Spinal cord (tissue), 10 donors: ENCODE measurements around the gene PPM1F. TPM values are rescaled to one million over a fixed set of nuclear protein-coding genes. Genes with fewer than 3 reads are reported as not detected.
"Not testable (repeated sequence)": the region's sequence is repeated elsewhere in the genome, so short reads cannot be mapped to it uniquely, and the experiment has no call there.

ENCODE experiments used
- DNase-seq, 6 donors: peaks; one replicate each; pipeline versions ENCODE4 v3.0.0 to v3.0.0-alpha.2; 2013 to 2015; ENCODE audit warnings: low spot score in 6 of 6, low read depth in 4 of 6
- H3K27ac ChIP-seq: one replicate; pipeline ENCODE4 v1.5.1; 2013; ENCODE audit warnings: low read depth, low read length, control low read depth
- H3K27me3 ChIP-seq: one replicate; pipeline ENCODE4 v1.6.1; 2013; ENCODE audit warnings: low read length; ENCODE audit not compliant: control insufficient read depth, insufficient read depth
- H3K36me3 ChIP-seq: one replicate; pipeline ENCODE4 v1.6.1; 2013; ENCODE audit warnings: low read length; ENCODE audit not compliant: control insufficient read depth, insufficient read depth
- H3K4me1 ChIP-seq: one replicate; pipeline ENCODE4 v1.6.1; 2013; ENCODE audit warnings: low read length; ENCODE audit not compliant: control insufficient read depth, insufficient read depth
- H3K4me3 ChIP-seq: one replicate; pipeline ENCODE4 v1.5.1; 2013; ENCODE audit warnings: low read depth, low read length, control low read depth
- H3K9me3 ChIP-seq: one replicate; pipeline ENCODE4 v1.6.1; 2013; ENCODE audit warnings: low read length; ENCODE audit not compliant: control insufficient read depth, insufficient read depth
- WGBS: methylation state at CpG from one replicate; pipeline ENCODE4 v1.1.5; 2013; ENCODE audit warnings: missing lambda C conversion rate; ENCODE audit not compliant: insufficient coverage; 5-methylcytosine and 5-hydroxymethylcytosine counted together
- polyA plus RNA-seq, 2 donors: library from polyadenylated mRNA; unstranded; fragments of 120-200 nt; gene quantifications; one replicate each; pipeline ENCODE4 v1.2.1, GENCODE V29; 2013; ENCODE audit not compliant: insufficient read length in 2 of 2
- total RNA-seq, 2 donors: library from RNA; depleted of rRNA in 1 of 2; stranded (reverse); fragments of 120-200 nt in 1 of 2; fragments of >200 nt in 1 of 2; gene quantifications; one replicate each; pipeline versions ENCODE4 v1.2.3 to v1.2.4, GENCODE V29; 2013 to 2014
- donor health status: healthy.

PPM1F gene
- total and polyA plus RNA-seq, 4 donors, result 22.6 to 34.9 (median 30.3) TPM

DNA sequence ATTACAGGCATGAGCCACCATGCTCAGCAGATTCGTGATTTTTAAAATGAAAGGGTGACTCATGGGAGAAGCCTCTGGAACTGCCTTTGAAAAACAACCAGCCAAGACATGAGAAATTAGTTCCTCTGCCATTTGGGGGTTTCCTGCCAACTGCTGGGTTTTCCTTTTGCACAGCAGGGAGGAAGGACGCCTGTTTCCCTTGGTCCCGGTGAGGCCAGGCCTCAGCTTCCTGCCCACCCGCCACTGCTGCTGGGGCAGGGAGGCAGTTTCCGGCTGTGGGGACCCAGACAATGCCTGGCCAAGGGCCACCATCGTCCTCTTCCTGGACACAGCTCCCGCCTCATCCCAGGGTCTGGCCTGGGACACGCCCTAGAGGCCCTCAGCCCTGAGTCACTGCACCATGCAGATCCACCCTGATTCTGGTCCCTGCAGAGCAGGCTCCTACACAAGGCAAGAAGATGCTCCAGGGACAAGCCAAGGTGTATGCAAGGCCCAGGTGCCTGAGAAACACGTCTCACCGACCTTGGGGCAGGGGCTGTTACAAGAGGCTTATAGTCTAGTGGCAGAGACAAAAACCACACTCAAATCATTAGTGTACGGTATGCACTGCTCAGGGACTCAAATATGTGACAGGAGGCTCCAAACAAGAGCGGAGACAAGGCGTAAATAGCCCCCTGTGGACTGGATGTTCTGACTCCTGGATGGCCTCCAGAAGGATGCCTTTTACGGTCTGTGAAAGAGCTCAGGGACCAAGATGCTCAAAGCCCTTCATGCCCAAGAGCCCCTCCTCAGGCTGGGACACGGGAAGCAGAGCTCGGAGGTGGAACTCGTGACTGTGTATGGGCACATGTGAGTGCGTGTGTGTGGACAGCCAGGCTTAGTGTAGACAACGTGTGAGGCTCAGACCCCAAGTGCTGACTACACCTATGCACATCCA, 10.0 kb downstream of the PPM1F start:
- Histone ChIP-seq H3K4me3 (no peak overlapping the region), H3K9me3 (no peaks in the 10 kb centered on the region), H3K4me1 (peaks cover 85% of the 10 kb centered on the region), H3K27ac (peak overlapping the region; percentile 35), H3K36me3 (peaks cover 83% of the 10 kb centered on the region), H3K27me3 (no peaks in the 10 kb centered on the region)
- WGBS, result 60% methylated on average over 13 of the region's 19 CpGs
- peak in 1 of 6 donors; percentile 30 for DNase-seq

DNA sequence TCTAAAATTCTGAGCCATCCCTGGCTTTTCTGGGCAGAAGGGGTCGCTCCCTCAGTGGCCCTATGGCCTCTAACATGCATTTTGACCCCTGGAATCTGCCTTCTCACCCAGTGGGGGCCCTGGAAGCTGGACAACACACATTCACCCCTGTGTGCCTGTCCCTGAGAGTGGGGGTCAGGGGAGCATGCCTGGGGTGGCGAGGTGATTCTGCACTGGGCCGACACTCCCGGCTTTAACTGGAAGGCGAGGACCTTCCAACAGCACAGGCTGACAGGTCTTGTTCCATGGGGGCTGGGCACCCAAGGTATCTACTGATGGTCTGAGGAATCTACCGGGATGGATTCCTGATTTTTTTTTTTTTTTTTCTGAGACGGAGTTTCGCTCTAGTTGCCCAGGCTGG, 10.7 kb downstream of the PPM1F start:
- Histone ChIP-seq H3K4me3 (no peak overlapping the region), H3K9me3 (no peaks in the 10 kb centered on the region), H3K4me1 (peaks cover 85% of the 10 kb centered on the region), H3K27me3 (no peaks in the 10 kb centered on the region), H3K27ac (no peak overlapping the region), H3K36me3 (peaks cover 86% of the 10 kb centered on the region)
- DNase-seq, result no peak
- 91% methylated on average over 7 of the region's 8 CpGs for WGBS

DNA sequence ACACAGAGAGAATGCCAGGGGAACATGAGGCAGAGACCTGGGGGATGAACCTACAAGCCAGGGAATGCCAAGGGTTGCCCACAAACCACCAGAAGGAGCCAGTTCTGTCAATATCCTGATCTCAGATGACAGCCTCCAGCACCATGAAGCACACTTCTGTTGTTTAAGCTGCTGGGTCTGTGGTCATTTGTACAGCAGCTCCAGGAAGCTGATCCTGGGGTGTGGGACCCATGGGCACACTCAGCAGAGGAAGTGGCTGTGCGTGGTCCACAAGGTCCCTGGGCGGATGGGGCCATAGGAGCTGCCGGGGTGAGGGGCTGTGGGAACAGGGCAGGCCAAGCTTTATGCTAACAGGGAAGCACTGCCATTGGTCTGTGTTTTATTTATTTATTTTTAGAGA, 12.1 kb downstream of the PPM1F start:
- peaks cover 80% of the 10 kb centered on the region for H3K4me1 ChIP-seq
- no peaks in the 10 kb centered on the region for H3K27me3 ChIP-seq
- no peak overlapping the region for H3K4me3 ChIP-seq
- peaks cover 79% of the 10 kb centered on the region for H3K36me3 ChIP-seq
- DNase-seq, result no peak
- H3K27ac ChIP-seq, result no peak overlapping the region
- 94% methylated on average over 2 of the region's 3 CpGs for WGBS
- no peaks in the 10 kb centered on the region for H3K9me3 ChIP-seq

DNA sequence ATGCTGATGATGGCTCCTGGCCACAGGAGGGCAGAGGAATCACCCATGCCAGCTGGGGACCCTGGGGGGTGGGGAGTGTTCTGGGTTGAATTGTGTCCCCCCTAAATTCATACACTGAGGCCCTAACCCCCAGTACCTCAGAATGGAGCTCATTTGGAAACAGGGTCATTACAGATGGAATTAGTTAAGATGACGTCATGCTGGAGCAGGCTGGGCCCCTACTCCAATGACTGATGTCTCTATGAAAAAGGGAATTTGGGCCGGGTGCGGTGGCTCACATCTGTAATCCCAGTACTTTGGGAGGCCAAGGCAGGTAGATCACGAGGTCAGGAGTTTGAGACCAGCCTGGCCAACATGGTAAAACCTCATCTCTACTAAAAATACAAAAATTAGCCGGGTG, 12.7 kb downstream of the PPM1F start:
- DNase-seq, H3K4me3 ChIP-seq, H3K9me3 ChIP-seq, H3K27me3 ChIP-seq: not testable (repeated sequence)
- Histone ChIP-seq H3K4me1 (peaks cover 79% of the 10 kb centered on the region), H3K36me3 (peaks cover 73% of the 10 kb centered on the region), H3K27ac (peak overlapping the region; percentile 99)
- WGBS, result 71% methylated on average over 1 of the region's 5 CpGs

DNA sequence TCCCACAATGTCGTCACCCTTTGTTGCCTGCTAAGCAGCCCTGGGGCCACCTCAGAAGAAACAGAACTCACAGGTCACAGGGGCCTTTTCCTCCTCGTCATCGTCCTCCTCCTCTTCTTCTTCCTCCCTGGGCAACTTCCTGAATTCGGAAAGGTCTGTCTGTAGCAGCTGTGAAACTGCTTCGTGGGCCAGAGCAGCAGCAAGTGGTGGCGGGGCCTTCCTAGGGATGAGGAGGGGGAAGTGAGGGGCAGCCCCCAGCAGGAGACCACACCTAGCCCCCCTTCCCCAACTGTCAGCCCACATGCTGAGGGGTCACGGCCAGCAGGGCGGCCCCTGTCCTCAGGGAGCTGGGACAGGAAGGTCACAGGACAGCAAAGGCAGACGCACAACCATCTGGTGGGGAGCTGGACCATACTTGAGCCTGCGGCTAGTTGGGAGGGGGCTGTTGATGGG, 13.2 kb downstream of the PPM1F start:
- Histone ChIP-seq H3K36me3 (peaks cover 69% of the 10 kb centered on the region), H3K27ac (peak overlapping the region; percentile 99), H3K4me3 (no peak overlapping the region), H3K9me3 (no peaks in the 10 kb centered on the region), H3K27me3 (no peaks in the 10 kb centered on the region), H3K4me1 (peaks cover 81% of the 10 kb centered on the region)
- DNase-seq, result no peak
- 48% methylated on average over 4 of the region's 10 CpGs for WGBS

DNA sequence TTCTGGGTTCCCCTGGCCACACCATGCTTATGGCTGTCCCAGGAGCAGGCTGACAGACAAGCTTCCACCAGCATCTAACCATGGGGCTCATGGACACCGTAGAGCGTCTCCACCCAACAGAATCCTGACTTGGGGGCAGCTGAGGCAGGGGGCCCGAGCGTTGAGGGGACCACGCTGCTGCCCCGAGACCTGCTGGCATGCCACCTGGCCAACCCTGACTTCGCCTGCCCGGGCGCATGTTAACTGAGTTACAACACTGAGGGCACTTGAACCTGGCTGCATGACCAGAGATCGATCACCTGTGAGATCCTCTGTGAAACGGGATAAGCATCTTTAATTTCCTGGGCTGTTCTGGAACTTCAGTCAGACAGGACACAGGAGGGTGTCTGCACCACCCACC, 13.7 kb downstream of the PPM1F start:
- Histone ChIP-seq H3K4me3 (peak overlapping the region; percentile 68), H3K27me3 (no peaks in the 10 kb centered on the region), H3K4me1 (peaks cover 84% of the 10 kb centered on the region), H3K9me3 (no peaks in the 10 kb centered on the region), H3K27ac (peak overlapping the region; percentile 99), H3K36me3 (peaks cover 68% of the 10 kb centered on the region)
- 88% methylated on average over 11 of the region's 11 CpGs for WGBS
- no peak for DNase-seq

DNA sequence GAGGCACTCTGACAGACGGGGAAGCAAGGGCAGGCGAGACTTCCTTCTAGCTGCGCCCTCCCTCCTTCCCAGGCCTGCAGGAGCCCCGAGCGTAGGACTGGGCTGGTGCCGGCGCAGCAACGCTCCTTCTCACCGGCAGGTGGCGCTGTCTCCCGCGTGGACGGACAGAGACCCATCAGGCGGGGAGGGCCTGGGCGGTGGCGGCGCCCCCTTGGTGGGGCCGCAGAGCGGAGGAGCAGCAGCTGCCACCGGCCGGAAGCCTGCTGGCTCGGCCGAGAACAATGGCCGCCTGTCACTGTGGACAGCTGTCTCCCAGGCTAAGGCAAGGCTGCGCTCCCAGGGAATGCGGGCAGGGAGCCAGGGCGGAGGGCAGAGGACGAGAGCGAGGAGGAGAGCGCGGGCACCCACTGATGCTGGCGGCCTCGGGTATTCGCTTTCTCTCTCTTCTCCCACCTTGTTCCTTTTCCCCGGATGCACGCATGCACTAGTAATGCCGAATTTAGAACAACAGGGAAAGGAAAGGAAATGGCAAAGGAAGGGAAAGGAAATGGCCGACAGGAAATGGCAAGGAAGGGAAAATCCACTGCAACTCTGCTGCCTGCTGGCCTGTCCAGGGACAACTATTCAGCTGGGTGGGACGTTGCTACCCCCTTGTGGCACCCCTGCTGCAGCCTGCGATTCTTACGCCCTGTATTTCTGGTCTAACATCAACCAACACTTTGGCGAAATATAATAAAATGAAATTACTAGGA, 14.4 kb downstream of the PPM1F start:
- DNase-seq, result peak; percentile 82 to 97 (median 86)
- H3K4me3 ChIP-seq, result peak overlapping the region; percentile 68
- H3K27ac ChIP-seq, result peak overlapping the region; percentile 99
- H3K27me3 ChIP-seq, result no peaks in the 10 kb centered on the region
- WGBS, result under 1% methylated on average over 30 of the region's 42 CpGs
- no peaks in the 10 kb centered on the region for H3K9me3 ChIP-seq
- H3K36me3 ChIP-seq, result peaks cover 68% of the 10 kb centered on the region
- peaks cover 84% of the 10 kb centered on the region for H3K4me1 ChIP-seq

DNA sequence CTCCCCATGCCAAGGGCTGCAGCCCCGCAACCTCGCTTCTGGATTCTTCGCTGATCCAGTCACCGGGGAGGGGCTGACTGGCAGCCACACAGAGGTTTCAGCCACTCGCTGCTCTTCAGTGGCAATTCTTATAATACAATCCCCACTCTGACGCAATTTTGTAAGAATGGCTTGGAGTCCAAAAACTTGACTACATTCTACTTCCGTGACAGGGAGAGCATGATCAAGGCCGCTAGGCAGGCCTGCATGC, 14.9 kb downstream of the PPM1F start:
- no peak for DNase-seq
- WGBS, result 12% methylated on average over 8 of the region's 8 CpGs
- Histone ChIP-seq H3K9me3 (no peaks in the 10 kb centered on the region), H3K4me3 (peak overlapping the region; percentile 68), H3K27ac (peak overlapping the region; percentile 99), H3K27me3 (no peaks in the 10 kb centered on the region), H3K36me3 (peaks cover 69% of the 10 kb centered on the region), H3K4me1 (peaks cover 84% of the 10 kb centered on the region)

DNA sequence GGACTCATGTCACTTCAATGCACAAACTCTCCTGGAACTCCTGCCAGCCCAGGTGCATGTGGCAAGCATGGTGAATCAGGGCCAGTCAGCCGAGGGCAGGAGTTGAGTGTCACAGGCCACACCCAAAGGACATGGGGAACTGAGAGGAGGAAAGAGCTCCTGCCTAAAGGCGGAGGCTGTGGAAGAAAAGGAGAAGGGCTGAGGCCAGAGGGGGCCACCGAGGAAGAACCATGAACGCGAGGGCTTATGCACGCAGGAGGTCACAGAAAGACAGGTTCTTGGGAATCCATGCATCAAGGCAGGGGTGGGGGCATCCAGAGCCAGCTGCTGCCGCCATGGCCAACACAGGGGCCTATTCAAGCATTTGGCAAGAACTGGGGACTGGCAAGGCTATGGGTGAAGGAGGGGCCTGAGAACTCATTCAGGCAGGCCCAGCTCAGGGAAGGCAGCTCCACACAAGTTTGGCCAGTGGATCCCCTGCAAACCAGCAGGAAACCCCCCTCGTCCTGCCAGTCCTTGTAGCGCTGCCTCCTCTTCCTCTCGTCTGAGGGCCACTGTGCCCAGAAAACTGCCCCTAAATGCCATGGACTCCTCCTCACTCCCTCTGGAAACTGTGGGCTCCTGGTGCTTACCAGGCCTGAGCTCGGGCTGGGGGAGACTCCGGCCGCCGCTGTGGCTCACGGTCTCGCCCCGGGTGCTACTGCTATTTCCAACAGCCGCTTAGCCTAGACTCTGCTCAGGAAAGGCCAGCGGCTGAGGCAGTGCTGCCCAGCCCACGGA, 15.4 kb downstream of the PPM1F start:
- H3K4me3 ChIP-seq, result peak overlapping the region; percentile 68
- H3K27me3 ChIP-seq, result no peaks in the 10 kb centered on the region
- H3K4me1 ChIP-seq, result peaks cover 81% of the 10 kb centered on the region
- H3K36me3 ChIP-seq, result peaks cover 69% of the 10 kb centered on the region
- peak overlapping the region; percentile 99 for H3K27ac ChIP-seq
- peak in 5 of 6 donors; percentile 57 to 91 (median 74) for DNase-seq
- 37% methylated on average over 20 of the region's 20 CpGs for WGBS
- no peaks in the 10 kb centered on the region for H3K9me3 ChIP-seq
